Memory B cell (primary cell): ENCODE data around the gene SNX30.
A peak's percentile ranks its signal among the peaks of the same experiment; 100 is the strongest.

Source experiments
- ATAC-seq: fragments of 150-1000 bp; cut with Tn5 transposase; 2 replicates; pipeline ENCODE4 v1.10.0; 2021; ENCODE audit warnings: low read depth, mild to moderate bottlenecking, moderate library complexity
- DNase-seq, 2 donors: peaks; one replicate each; pipeline ENCODE4 v3.0.0; 2022; ENCODE audit warnings: low spot score in 2 of 2
- H3K27ac Mint-ChIP-seq: one replicate; pipeline ENCODE4 v1.8.0; 2022; ENCODE audit warnings: mild to moderate bottlenecking, moderate library complexity, mixed read lengths
- H3K27me3 Mint-ChIP-seq: one replicate; pipeline ENCODE4 v1.8.0; 2022; ENCODE audit warnings: mixed read lengths
- H3K36me3 Mint-ChIP-seq: one replicate; pipeline ENCODE4 v1.8.0; 2022; ENCODE audit warnings: mild to moderate bottlenecking, mixed read lengths
- H3K4me1 Mint-ChIP-seq: one replicate; pipeline ENCODE4 v1.8.0; 2022; ENCODE audit warnings: mixed read lengths
- H3K4me3 Mint-ChIP-seq: one replicate; pipeline ENCODE4 v1.8.0; 2022; ENCODE audit warnings: mild to moderate bottlenecking, moderate library complexity, mixed read lengths
- H3K9me3 Mint-ChIP-seq: one replicate; pipeline ENCODE4 v1.8.0; 2022; ENCODE audit warnings: mixed read lengths

SNX30 gene

GRCh38 chr9:112839331-112839730, 88.8 kb downstream of the SNX30 start:
- no peak overlapping the region for H3K27ac Mint-ChIP-seq
- no peak for DNase-seq

GRCh38 chr9:112841261-112841660, 90.7 kb downstream of the SNX30 start:
- Mint-ChIP-seq H3K4me3 (no peak overlapping the region), H3K27me3 (peaks cover 4% of the 10 kb centered on the region), H3K27ac (no peak overlapping the region), H3K36me3 (peaks cover 26% of the 10 kb centered on the region), H3K4me1 (peaks cover 16% of the 10 kb centered on the region), H3K9me3 (no peaks in the 10 kb centered on the region)
- no peak for ATAC-seq
- no peak for DNase-seq

More at GRCh38 chr9:112839331-112839730, 88.8 kb downstream of the SNX30 start:
- Mint-ChIP-seq H3K27me3 (peaks cover 3% of the 10 kb centered on the region), H3K36me3 (peaks cover 26% of the 10 kb centered on the region), H3K9me3 (no peaks in the 10 kb centered on the region), H3K4me1 (peaks cover 10% of the 10 kb centered on the region), H3K4me3 (no peak overlapping the region)
- peak; percentile 58 for ATAC-seq

GRCh38 chr9:112842555-112842954, 92.0 kb downstream of the SNX30 start:
- Mint-ChIP-seq H3K4me3 (no peak overlapping the region), H3K27me3 (peaks cover 4% of the 10 kb centered on the region), H3K36me3 (peaks cover 22% of the 10 kb centered on the region), H3K4me1 (peaks cover 16% of the 10 kb centered on the region), H3K9me3 (no peaks in the 10 kb centered on the region), H3K27ac (no peak overlapping the region)
- no peak for DNase-seq
- ATAC-seq, result no peak

GRCh38 chr9:112844771-112845542, 94.4 kb downstream of the SNX30 start:
- H3K4me3 Mint-ChIP-seq, result peak overlapping the region; percentile 34
- no peak overlapping the region for H3K27ac Mint-ChIP-seq
- H3K4me1 Mint-ChIP-seq, result peaks cover 9% of the 10 kb centered on the region
- H3K27me3 Mint-ChIP-seq, result peaks cover 4% of the 10 kb centered on the region
- peaks cover 12% of the 10 kb centered on the region for H3K36me3 Mint-ChIP-seq
- H3K9me3 Mint-ChIP-seq, result no peaks in the 10 kb centered on the region
- ATAC-seq (peak; percentile 72), DNase-seq (peak; percentile 69 to 75)

GRCh38 chr9:112846528-112847488, 96.2 kb downstream of the SNX30 start:
- ATAC-seq, result no peak
- no peak for DNase-seq
- Mint-ChIP-seq H3K9me3 (no peaks in the 10 kb centered on the region), H3K27me3 (peaks cover 4% of the 10 kb centered on the region), H3K4me3 (no peak overlapping the region), H3K36me3 (peaks cover 18% of the 10 kb centered on the region), H3K4me1 (peaks cover 9% of the 10 kb centered on the region), H3K27ac (no peak overlapping the region)

GRCh38 chr9:112848316-112849151, 98.0 kb downstream of the SNX30 start:
- ATAC-seq (no peak), DNase-seq (no peak)
- Mint-ChIP-seq H3K4me1 (peaks cover 9% of the 10 kb centered on the region), H3K36me3 (peaks cover 17% of the 10 kb centered on the region), H3K27ac (no peak overlapping the region), H3K27me3 (peaks cover 2% of the 10 kb centered on the region), H3K4me3 (no peak overlapping the region), H3K9me3 (no peaks in the 10 kb centered on the region)

GRCh38 chr9:112849363-112849922, 98.9 kb downstream of the SNX30 start:
- H3K36me3 Mint-ChIP-seq, result peaks cover 21% of the 10 kb centered on the region
- no peak for ATAC-seq
- DNase-seq, result no peak
- no peaks in the 10 kb centered on the region for H3K9me3 Mint-ChIP-seq
- no peak overlapping the region for H3K4me3 Mint-ChIP-seq
- no peak overlapping the region for H3K27ac Mint-ChIP-seq
- peaks cover 4% of the 10 kb centered on the region for H3K4me1 Mint-ChIP-seq
- H3K27me3 Mint-ChIP-seq, result no peaks in the 10 kb centered on the region

GRCh38 chr9:112850840-112851239, 100.3 kb downstream of the SNX30 start:
- Mint-ChIP-seq H3K27ac (no peak overlapping the region), H3K36me3 (peaks cover 21% of the 10 kb centered on the region), H3K4me3 (no peak overlapping the region), H3K9me3 (no peaks in the 10 kb centered on the region), H3K4me1 (no peaks in the 10 kb centered on the region), H3K27me3 (no peaks in the 10 kb centered on the region)
- DNase-seq (no peak), ATAC-seq (no peak)

- H3K4me1 Mint-ChIP-seq, result peaks cover 6% of the 10 kb centered on the region
- no peak for ATAC-seq
- no peaks in the 10 kb centered on the region for H3K9me3 Mint-ChIP-seq
- no peaks in the 10 kb centered on the region for H3K27me3 Mint-ChIP-seq
- H3K27ac Mint-ChIP-seq, result no peak overlapping the region
- peaks cover 17% of the 10 kb centered on the region for H3K36me3 Mint-ChIP-seq
- DNase-seq, result no peak
- H3K4me3 Mint-ChIP-seq, result no peak overlapping the region
These were observed 102.4 kb downstream of the SNX30 start for GRCh38 chr9:112852741-112853504.

- Mint-ChIP-seq H3K4me3 (no peak overlapping the region), H3K27me3 (no peaks in the 10 kb centered on the region), H3K9me3 (no peaks in the 10 kb centered on the region), H3K27ac (no peak overlapping the region), H3K36me3 (peaks cover 17% of the 10 kb centered on the region), H3K4me1 (peaks cover 12% of the 10 kb centered on the region)
- no peak for ATAC-seq
- DNase-seq, result no peak
These were observed 103.5 kb downstream of the SNX30 start for GRCh38 chr9:112853882-112854585.

GRCh38 chr9:112854657-112855056, 104.1 kb downstream of the SNX30 start:
- H3K27ac Mint-ChIP-seq, result no peak overlapping the region
- DNase-seq (no peak), ATAC-seq (no peak)
- H3K4me3 Mint-ChIP-seq, result no peak overlapping the region
- no peaks in the 10 kb centered on the region for H3K27me3 Mint-ChIP-seq
- peaks cover 17% of the 10 kb centered on the region for H3K36me3 Mint-ChIP-seq
- peaks cover 13% of the 10 kb centered on the region for H3K4me1 Mint-ChIP-seq
- H3K9me3 Mint-ChIP-seq, result no peaks in the 10 kb centered on the region

GRCh38 chr9:112856200-112856599, 105.6 kb downstream of the SNX30 start:
- Mint-ChIP-seq H3K4me1 (peaks cover 18% of the 10 kb centered on the region), H3K9me3 (no peaks in the 10 kb centered on the region), H3K27ac (no peak overlapping the region), H3K27me3 (no peaks in the 10 kb centered on the region), H3K4me3 (no peak overlapping the region), H3K36me3 (peaks cover 15% of the 10 kb centered on the region)
- ATAC-seq (no peak), DNase-seq (no peak)
